Frontal cortex (tissue), 4 donors: ENCODE results near the gene SLITRK3. TPM values are rescaled to one million over a fixed set of nuclear protein-coding genes. Genes with fewer than 3 reads are reported as not detected.

ENCODE experiments used
- DNase-seq, 2 donors: peaks; one replicate each; pipeline ENCODE4 v3.0.0; 2012; ENCODE audit warnings: low spot score in 2 of 2
- FAIRE-seq: peaks from 2 replicates; lab custom pipeline; 2012; peaks lifted over from hg19 to GRCh38; lab: Jason Lieb, UNC
- total RNA-seq: library from RNA; depleted of rRNA; stranded (reverse); fragments of >200 nt; gene quantifications from one replicate; pipeline ENCODE4 v1.2.3, GENCODE V29; 2014
- donor health status: control.
- donor health status: control.
- donor health status: control.

SLITRK3 gene, protein sequence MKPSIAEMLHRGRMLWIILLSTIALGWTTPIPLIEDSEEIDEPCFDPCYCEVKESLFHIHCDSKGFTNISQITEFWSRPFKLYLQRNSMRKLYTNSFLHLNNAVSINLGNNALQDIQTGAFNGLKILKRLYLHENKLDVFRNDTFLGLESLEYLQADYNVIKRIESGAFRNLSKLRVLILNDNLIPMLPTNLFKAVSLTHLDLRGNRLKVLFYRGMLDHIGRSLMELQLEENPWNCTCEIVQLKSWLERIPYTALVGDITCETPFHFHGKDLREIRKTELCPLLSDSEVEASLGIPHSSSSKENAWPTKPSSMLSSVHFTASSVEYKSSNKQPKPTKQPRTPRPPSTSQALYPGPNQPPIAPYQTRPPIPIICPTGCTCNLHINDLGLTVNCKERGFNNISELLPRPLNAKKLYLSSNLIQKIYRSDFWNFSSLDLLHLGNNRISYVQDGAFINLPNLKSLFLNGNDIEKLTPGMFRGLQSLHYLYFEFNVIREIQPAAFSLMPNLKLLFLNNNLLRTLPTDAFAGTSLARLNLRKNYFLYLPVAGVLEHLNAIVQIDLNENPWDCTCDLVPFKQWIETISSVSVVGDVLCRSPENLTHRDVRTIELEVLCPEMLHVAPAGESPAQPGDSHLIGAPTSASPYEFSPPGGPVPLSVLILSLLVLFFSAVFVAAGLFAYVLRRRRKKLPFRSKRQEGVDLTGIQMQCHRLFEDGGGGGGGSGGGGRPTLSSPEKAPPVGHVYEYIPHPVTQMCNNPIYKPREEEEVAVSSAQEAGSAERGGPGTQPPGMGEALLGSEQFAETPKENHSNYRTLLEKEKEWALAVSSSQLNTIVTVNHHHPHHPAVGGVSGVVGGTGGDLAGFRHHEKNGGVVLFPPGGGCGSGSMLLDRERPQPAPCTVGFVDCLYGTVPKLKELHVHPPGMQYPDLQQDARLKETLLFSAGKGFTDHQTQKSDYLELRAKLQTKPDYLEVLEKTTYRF
- total RNA-seq, result 11.0 TPM

- DNase-seq (no peak), FAIRE-seq (no peak)
Measured at GRCh38 chr3:165195640-165196576, at the start of gene SLITRK3. TSS of gene SLITRK3 (minus strand) at chr3:165196384. CDS start at chr3:165190830, 5,554 bp downstream.

- DNase-seq (no peak), FAIRE-seq (no peak)
Measured at GRCh38 chr3:165243597-165243996, 47.4 kb upstream of the SLITRK3 start.

GRCh38 chr3:165233501-165234195 is 37.5 kb upstream of the SLITRK3 start:
- FAIRE-seq, result no peak

DNA sequence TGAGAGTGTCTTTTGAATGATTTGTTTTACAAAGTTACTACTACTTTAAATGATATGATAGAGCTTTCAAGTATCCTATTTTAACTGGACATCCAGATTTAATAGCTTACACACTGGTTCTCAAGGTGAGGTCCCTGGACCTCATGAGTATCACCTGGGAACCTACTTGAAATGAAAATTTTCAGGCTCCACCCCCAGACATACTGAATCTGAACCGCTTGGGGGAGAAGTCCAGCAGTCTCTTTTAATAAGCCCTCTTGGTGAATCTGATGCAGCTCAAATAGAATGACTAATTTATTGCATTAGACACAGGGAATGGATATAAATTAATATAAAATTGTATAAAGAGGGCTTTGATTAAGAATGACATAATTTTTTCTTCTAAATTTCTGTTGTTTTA is 29.4 kb upstream of the SLITRK3 start:
- DNase-seq, result no peak

More at GRCh38 chr3:165233501-165234195, 37.5 kb upstream of the SLITRK3 start:
- no peak for DNase-seq

GRCh38 chr3:165217739-165218138 is 21.6 kb upstream of the SLITRK3 start:
- FAIRE-seq, result no peak
- no peak for DNase-seq

More for the DNA sequence above, 29.4 kb upstream of the SLITRK3 start:
- no peak for FAIRE-seq

- DNase-seq (no peak), FAIRE-seq (no peak)
Measured at GRCh38 chr3:165212580-165212979, 16.4 kb upstream of the SLITRK3 start.

DNA sequence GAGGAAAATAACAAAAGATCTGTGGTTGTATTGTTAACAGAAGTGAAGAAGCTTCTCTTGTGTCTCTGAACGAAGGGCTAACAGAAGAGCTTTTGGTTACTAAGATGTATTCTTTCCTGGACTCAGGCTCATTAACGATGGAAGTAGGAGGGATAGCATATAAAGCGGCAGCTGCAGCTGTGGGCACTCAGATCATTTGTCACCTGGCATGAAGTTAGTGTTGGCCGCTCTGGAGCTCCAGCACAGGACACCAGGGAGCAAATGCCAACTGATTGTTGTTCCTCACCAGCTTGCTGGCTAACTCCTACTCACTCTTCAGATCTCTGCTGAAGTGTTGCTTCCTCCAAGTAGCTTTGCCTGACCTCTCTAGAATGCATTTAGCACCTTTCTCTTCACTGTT is 15.5 kb upstream of the SLITRK3 start:
- FAIRE-seq, result no peak
- DNase-seq, result no peak

- DNase-seq, result no peak
- FAIRE-seq, result no peak
Measured at GRCh38 chr3:165210727-165211126, 14.5 kb upstream of the SLITRK3 start.

DNA sequence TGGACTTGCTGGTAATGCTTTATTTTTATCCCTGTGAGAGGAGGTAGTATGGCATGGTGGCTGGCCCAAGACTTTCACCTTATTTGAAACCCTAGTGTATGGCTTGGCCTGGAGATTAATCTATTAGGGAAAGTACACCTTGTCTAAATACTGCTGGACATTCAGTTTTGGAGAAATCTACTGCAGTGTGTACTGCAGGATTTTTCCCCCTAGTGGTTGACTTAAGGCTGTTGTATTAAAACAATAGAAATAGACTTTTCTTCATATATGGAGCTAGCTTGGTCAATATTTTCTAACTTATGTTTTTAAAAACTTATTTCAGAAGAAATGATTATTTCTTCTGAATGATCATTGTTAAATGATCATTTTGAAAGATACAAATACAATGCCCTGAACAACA is 13.9 kb upstream of the SLITRK3 start:
- DNase-seq, result no peak

GRCh38 chr3:165206454-165207266 is 10.5 kb upstream of the SLITRK3 start:
- FAIRE-seq (peak; percentile 48), DNase-seq (peak in 1 of 2 donors; percentile 32)

More for the DNA sequence above, 13.9 kb upstream of the SLITRK3 start:
- FAIRE-seq, result no peak

DNA sequence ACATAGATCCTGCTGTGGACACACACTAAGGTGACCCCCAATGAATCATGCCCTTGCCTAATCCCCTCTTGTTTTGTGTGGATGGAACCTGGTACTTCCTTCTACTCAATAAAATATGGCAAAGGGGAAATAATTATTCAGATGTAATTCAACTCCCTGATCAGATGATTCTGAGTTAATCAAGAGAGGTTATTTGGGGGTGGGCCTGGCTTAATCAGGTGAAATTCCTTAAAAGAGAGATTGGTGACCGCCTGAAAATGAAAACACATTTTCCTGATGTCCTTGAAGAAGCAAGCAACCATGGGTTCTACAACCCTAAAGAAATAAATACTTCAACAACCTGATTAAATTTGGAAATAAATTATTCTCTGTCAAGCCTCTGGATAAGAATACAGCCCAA is 8.3 kb upstream of the SLITRK3 start:
- DNase-seq (no peak), FAIRE-seq (no peak)

DNA sequence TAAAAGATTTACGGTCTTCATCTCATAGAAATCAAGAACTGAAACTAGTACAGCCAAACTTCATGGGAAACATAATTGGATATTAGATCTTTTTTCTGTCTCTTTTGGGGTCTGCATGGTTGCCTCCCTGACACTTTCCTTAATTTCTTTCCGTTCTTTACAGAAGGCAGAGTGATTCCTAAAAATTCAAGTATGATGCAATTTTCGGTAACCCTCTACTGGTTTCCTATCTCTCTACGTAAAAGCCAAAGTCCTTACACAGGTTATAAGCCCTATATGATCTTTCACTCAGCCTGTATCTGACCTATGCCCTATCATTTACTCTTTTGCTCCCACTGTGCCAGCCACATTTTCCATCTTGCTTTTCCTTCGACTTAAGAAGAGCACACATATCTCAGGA is 6.8 kb upstream of the SLITRK3 start:
- no peak for FAIRE-seq
- DNase-seq, result no peak

DNA sequence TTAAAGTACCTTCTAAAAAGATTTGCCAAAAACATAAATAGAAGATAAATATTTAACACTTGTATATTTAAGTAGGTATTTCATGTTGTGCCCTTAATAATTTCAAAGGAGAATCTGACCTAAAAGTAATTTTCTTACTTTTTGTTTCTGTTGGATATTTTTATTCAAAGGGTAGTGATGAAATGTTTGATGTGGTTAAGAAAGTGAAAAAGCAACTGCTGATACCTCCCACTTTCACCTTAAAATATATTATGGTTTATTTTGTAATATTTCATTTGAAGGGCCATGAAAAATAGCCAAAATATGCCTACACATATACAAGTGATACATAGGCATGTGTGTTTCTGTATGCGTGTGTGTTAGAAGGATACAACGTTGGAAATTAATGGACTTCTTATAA is 5.8 kb upstream of the SLITRK3 start:
- DNase-seq (no peak), FAIRE-seq (no peak)

- DNase-seq (no peak), FAIRE-seq (no peak)
Measured at GRCh38 chr3:165197481-165197800, 1.3 kb upstream of the SLITRK3 start.

GRCh38 chr3:165196577-165197480 is 645 bp upstream of the SLITRK3 start:
- no peak for FAIRE-seq
- DNase-seq, result no peak

- DNase-seq (no peak), FAIRE-seq (no peak)
Measured at GRCh38 chr3:165195241-165195639, 944 bp downstream of the SLITRK3 start.

- FAIRE-seq, result no peak
- DNase-seq, result no peak
Measured at GRCh38 chr3:165194511-165195240, 1.5 kb downstream of the SLITRK3 start.
